Activated naive CD8-positive, alpha-beta T cell treated with anti-CD3 and anti-CD28 coated beads for 36 hours (primary cell): ENCODE results near the gene KBTBD7. TPM values are rescaled to one million over a fixed set of nuclear protein-coding genes. Genes with fewer than 3 reads are reported as not detected.

Experiments
- DNase-seq: peaks from one replicate; pipeline ENCODE4 v3.0.0; 2021
- H3K27ac Mint-ChIP-seq: one replicate; pipeline ENCODE4 v1.8.0; 2022; ENCODE audit warnings: mild to moderate bottlenecking, moderate library complexity, mixed read lengths
- H3K27me3 Mint-ChIP-seq: one replicate; pipeline ENCODE4 v1.8.0; 2022; ENCODE audit warnings: mild to moderate bottlenecking, mixed read lengths
- H3K36me3 Mint-ChIP-seq: one replicate; pipeline ENCODE4 v1.8.0; 2021; ENCODE audit warnings: mild to moderate bottlenecking, mixed read lengths
- H3K4me1 Mint-ChIP-seq: one replicate; pipeline ENCODE4 v1.8.0; 2021; ENCODE audit warnings: mixed read lengths
- H3K4me3 Mint-ChIP-seq: one replicate; pipeline ENCODE4 v1.8.0; 2022; ENCODE audit warnings: mild to moderate bottlenecking, moderate library complexity, mixed read lengths
- H3K9me3 Mint-ChIP-seq: one replicate; pipeline ENCODE4 v1.8.0; 2022; ENCODE audit warnings: mixed read lengths
- total RNA-seq, 2 experiments: library from RNA; stranded (reverse); gene quantifications; one replicate each; pipeline ENCODE4 v1.2.3, GENCODE V29; 2021

Gene KBTBD7
- total RNA-seq, 2 experiments from 2014 or later = 2.8 to 3.0 TPM

DNA sequence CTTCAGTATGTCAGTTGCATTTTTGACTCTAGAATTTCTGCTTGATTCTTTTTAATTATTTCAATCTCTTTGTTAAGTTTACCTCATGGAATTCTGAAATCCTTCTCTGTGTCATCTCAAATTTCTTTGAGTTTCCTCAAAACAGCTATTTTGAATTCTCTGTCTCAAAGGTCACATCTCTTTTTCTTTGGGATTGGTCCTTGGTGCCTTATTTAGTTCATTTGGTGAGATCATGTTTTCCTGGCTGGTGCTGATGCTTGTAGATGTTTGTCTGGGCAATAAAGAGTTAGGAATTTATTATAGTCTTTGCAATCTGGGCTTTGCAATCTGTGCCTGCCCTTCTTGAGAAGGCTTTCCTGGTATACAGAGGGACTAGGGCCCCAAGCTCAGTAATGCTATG, 18.5 kb upstream of the KBTBD7 start:
- Mint-ChIP-seq H3K4me1 (no peaks in the 10 kb centered on the region), H3K27me3 (no peaks in the 10 kb centered on the region), H3K4me3 (no peak overlapping the region), H3K9me3 (peaks cover 17% of the 10 kb centered on the region), H3K36me3 (peaks cover 15% of the 10 kb centered on the region), H3K27ac (no peak overlapping the region)
- DNase-seq = no peak

DNA sequence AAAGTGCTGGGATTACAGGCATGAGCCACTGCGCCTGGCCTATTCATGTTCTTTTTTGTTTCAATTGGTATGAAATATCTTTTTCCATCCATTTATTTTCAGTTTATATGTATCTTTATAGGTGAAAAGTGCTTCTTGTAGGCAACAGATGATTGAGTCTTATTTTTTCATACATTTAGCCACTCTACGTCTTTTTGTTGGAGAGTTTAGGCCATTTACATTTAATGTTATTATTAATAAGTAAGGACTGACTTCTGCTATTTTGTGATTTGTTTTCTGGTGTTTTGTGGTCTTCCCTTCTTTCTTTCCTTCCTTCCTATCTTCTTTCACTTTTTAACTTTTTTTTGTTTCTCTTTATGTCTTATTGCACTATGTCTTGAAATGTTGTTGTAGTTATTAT, 16.7 kb upstream of the KBTBD7 start:
- no peak for DNase-seq
- Mint-ChIP-seq H3K27me3 (no peaks in the 10 kb centered on the region), H3K4me1 (no peaks in the 10 kb centered on the region), H3K27ac (no peak overlapping the region), H3K36me3 (peaks cover 15% of the 10 kb centered on the region), H3K4me3 (no peak overlapping the region), H3K9me3 (peaks cover 21% of the 10 kb centered on the region)

DNA sequence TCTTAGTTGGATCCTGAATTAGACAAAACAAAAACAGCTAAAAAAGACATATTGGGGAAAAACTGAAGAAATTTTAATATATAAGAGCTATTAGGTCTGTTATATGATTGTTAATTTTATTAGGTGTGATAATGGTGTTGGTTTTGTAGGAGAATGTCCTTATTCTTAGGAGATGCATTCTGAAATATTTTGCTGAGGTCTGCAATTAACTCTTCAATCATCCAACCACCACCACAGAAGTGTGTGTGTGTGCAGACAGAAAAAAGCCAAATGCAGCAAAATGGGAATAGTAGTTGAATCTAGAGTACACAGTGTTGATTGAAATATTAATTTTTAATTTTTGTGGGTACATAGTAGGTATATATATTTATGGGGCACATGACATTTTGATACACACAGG, 12.1 kb upstream of the KBTBD7 start:
- H3K4me3 Mint-ChIP-seq = no peak overlapping the region

DNA sequence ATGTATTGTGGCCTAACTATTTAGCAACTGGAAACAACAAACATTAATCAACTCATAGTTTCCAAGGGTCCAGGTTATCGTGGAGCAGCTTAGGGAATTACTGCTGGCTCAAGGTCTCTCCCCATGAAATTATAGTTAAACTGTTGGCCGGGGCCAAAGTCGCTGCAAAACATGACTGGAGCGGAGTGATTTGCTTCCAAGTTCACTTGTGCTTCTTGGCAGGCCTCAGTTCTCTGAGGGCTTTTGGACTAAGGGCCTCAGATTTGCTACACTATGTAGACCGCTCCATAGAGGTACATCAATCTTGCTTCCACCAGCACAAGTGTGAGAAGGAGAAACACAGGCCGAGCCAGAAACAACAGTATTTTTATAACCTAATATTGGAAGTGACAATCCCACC, 9.4 kb upstream of the KBTBD7 start:
- Mint-ChIP-seq H3K36me3 (no peaks in the 10 kb centered on the region), H3K4me1 (peaks cover 6% of the 10 kb centered on the region), H3K27ac (no peak overlapping the region), H3K27me3 (no peaks in the 10 kb centered on the region), H3K9me3 (peaks cover 11% of the 10 kb centered on the region), H3K4me3 (no peak overlapping the region)
- no peak for DNase-seq

More for the DNA sequence above, 12.1 kb upstream of the KBTBD7 start:
- no peak for DNase-seq
- Mint-ChIP-seq H3K27ac (no peak overlapping the region), H3K36me3 (peaks cover 8% of the 10 kb centered on the region), H3K27me3 (no peaks in the 10 kb centered on the region), H3K4me1 (no peaks in the 10 kb centered on the region), H3K9me3 (peaks cover 21% of the 10 kb centered on the region)

DNA sequence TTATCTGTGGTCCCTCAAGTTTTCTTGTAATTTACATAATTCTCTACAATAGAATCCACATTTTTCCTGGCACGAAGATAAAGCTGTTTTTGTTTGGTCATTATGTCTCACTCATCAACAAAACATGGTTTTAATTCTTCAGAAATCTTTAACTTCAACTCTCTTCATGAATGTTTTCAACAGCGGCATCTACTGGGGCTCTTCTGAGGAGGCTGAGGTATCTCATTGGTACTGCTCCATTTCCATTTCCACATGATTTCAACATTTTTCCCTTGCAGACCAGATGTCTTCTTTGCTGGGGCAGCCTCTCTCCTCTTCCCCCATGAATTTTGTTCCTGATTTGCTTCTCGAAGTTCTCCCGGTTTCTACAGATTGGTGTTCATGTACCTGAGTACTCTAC, 5.8 kb upstream of the KBTBD7 start:
- Mint-ChIP-seq H3K4me3 (no peak overlapping the region), H3K9me3 (no peaks in the 10 kb centered on the region), H3K36me3 (no peaks in the 10 kb centered on the region), H3K27me3 (no peaks in the 10 kb centered on the region), H3K4me1 (peaks cover 17% of the 10 kb centered on the region), H3K27ac (no peak overlapping the region)
- DNase-seq = no peak

DNA sequence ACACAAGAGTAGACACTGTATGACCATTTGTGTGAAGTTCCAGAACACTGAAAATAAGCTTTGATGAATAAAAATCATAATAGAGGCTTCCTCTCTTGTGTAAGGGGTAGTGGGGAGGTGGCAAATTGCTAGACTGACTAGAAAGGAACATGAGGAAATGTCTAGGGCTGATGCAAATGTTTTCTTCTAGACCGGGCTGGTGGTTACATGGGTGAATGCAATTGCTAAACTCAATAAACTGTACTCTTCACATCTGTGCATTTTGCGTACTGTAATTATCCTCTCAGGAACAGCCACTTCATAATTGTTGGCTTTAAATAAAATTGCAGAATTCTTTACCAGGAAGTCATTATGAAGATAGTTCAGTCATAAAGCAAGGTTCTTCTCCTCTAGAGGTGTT, 5.2 kb upstream of the KBTBD7 start:
- no peaks in the 10 kb centered on the region for H3K9me3 Mint-ChIP-seq

DNA sequence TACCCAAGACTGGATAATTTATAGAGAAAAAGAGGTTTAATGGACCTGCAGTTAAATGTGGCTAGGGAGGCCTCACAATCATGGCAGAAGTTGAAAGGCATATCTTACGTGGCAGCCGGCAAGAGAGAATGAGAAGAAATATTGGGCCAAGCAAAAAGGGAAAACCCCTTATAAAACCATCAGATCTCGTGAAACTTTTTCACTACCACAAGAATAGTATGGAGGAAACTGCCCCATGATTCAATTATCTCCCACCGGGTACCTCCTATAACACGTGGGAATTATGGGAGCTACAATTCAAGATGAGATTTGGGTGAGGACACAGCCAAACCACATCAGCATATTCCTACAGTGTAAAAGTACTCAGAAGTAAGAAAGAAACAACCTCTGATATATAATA, 4.7 kb upstream of the KBTBD7 start:
- no peaks in the 10 kb centered on the region for H3K9me3 Mint-ChIP-seq
- peaks cover 21% of the 10 kb centered on the region for H3K4me1 Mint-ChIP-seq
- no peaks in the 10 kb centered on the region for H3K27me3 Mint-ChIP-seq
- H3K27ac Mint-ChIP-seq = no peak overlapping the region
- peaks cover 4% of the 10 kb centered on the region for H3K36me3 Mint-ChIP-seq
- H3K4me3 Mint-ChIP-seq = no peak overlapping the region
- no peak for DNase-seq

More for the DNA sequence above, 5.2 kb upstream of the KBTBD7 start:
- no peak overlapping the region for H3K4me3 Mint-ChIP-seq
- H3K36me3 Mint-ChIP-seq = no peaks in the 10 kb centered on the region
- no peak overlapping the region for H3K27ac Mint-ChIP-seq
- no peak for DNase-seq
- no peaks in the 10 kb centered on the region for H3K27me3 Mint-ChIP-seq
- peaks cover 20% of the 10 kb centered on the region for H3K4me1 Mint-ChIP-seq

DNA sequence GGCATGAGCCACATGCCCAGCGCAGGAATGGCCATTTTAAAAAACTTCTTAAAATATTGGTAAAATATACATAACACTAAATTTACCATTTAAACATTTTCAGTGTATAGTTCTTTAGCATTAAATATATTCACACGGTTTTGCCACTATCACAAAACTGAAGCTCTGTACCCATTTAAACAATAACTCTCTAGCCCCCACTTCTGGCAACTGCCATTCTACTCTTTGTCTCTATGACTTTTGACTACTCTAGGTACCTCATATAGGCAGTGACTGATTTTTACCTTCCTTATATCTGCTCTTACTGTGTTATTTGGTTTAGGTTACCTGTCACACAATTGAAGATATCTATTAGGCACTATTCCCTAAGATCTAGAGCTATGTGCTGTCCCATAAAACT, 2.3 kb upstream of the KBTBD7 start:
- Mint-ChIP-seq H3K4me1 (peaks cover 36% of the 10 kb centered on the region), H3K27ac (no peak overlapping the region), H3K9me3 (peaks cover 6% of the 10 kb centered on the region), H3K36me3 (peaks cover 17% of the 10 kb centered on the region), H3K4me3 (no peak overlapping the region), H3K27me3 (no peaks in the 10 kb centered on the region)
- no peak for DNase-seq

DNA sequence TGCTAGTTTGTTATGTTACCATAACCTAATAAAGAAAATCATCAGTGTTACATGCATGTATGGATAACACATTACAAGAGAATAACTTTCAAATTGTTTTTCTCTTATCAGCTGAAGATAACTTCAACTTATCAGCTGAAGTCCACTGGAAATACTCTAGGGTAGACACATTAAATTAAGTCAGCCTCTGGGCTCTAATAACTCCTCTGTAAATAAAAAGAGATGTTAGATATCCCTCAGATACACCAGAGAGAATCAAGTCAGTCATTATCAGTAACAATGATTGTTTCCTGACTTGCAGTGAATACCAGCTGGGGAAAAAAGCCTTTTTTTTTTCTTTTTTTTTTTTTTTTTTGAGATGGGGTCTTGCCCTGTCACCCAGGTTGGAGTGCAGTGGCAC, 1.6 kb upstream of the KBTBD7 start:
- Mint-ChIP-seq H3K27me3 (no peaks in the 10 kb centered on the region), H3K36me3 (peaks cover 19% of the 10 kb centered on the region), H3K27ac (no peak overlapping the region), H3K9me3 (peaks cover 6% of the 10 kb centered on the region), H3K4me1 (peaks cover 37% of the 10 kb centered on the region), H3K4me3 (no peak overlapping the region)
- DNase-seq = no peak

DNA sequence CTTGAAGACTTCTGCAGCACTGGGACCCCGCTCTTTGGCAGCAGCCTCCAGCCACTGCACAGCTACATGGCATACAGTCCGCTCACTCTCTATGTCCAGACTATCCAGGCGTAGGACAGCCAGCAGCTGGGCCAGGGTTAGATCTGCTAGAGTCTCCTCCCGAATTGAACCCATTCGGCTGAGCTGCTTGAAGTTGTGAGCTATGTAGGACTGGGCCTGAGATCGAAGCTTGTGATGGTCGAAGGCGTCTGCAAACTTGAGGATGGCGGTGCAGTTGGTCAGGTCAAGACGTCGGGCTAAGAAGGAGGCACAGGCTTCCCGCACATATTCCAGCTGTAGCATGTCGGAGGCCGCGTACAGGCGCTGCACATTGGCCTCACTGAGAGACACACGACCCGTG, 900 bp downstream of the KBTBD7 start:
- Mint-ChIP-seq H3K4me3 (peak overlapping the region; percentile 88), H3K27ac (peak overlapping the region; percentile 95), H3K36me3 (peaks cover 27% of the 10 kb centered on the region), H3K27me3 (no peaks in the 10 kb centered on the region), H3K4me1 (peaks cover 32% of the 10 kb centered on the region), H3K9me3 (peaks cover 12% of the 10 kb centered on the region)
- no peak for DNase-seq

DNA sequence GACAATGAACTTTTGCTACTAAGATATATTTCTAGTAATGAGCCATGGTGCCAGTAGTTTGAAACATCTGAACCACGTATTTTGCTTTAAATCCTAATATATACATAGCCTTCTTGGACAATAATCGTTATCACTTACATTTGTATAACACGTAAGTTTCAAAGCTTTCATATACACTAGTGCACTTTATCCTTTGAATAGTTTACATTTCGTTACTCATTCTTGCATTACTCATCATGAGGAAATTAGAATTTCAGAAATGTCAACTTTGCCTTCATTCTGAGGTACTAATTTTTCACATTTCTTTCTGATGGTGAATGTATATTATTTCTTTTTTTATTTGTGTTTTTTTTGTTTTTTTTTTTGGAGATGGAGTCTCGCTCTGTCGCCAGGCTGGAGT, 5.8 kb downstream of the KBTBD7 start:
- no peak for DNase-seq
- no peak overlapping the region for H3K4me3 Mint-ChIP-seq
- peaks cover 15% of the 10 kb centered on the region for H3K4me1 Mint-ChIP-seq
- no peak overlapping the region for H3K27ac Mint-ChIP-seq
- peaks cover 22% of the 10 kb centered on the region for H3K36me3 Mint-ChIP-seq
- no peaks in the 10 kb centered on the region for H3K27me3 Mint-ChIP-seq
- peaks cover 12% of the 10 kb centered on the region for H3K9me3 Mint-ChIP-seq

DNA sequence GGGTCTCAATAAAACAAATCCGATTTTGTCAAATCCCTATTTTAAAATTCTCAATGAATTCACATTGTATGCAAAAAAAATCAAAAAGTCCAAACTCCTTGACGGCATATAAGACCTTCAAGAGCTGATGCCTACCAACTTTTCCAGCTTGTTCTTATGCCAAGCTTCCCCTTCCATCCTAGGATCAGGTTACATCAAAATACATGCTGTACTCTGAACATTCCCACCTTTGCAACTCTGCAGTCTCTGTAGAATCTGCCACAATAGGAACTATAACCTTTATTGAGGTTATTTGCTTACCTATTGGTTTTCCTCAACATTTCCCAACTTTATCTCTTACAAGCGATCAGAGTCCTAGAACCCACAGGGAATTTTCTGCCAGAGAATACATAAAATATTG, 7.9 kb downstream of the KBTBD7 start:
- Mint-ChIP-seq H3K4me3 (no peak overlapping the region), H3K9me3 (peaks cover 6% of the 10 kb centered on the region), H3K27ac (no peak overlapping the region), H3K4me1 (peaks cover 5% of the 10 kb centered on the region), H3K36me3 (peaks cover 11% of the 10 kb centered on the region), H3K27me3 (no peaks in the 10 kb centered on the region)
- DNase-seq = no peak

DNA sequence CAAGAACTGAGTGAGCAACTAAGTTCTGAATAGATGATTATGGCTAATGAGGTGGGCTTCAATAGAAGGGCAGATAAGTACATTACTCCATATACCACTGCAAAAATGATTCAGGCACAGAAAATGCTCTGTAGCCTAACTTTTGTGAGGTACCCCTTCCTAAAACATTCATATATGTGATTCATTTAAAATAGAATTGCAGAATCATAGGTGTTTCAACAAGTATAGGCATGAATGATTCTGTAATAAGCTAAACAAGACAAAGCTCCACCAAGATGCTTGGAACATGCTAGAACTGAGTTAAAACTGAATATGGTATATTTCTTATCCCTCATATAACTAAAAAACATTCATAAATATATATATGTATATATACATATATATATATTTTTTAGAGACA, 12.1 kb downstream of the KBTBD7 start:
- Mint-ChIP-seq H3K36me3 (peaks cover 10% of the 10 kb centered on the region), H3K4me3 (no peak overlapping the region), H3K27me3 (no peaks in the 10 kb centered on the region), H3K27ac (no peak overlapping the region), H3K9me3 (peaks cover 4% of the 10 kb centered on the region), H3K4me1 (peaks cover 22% of the 10 kb centered on the region)
- DNase-seq = no peak

DNA sequence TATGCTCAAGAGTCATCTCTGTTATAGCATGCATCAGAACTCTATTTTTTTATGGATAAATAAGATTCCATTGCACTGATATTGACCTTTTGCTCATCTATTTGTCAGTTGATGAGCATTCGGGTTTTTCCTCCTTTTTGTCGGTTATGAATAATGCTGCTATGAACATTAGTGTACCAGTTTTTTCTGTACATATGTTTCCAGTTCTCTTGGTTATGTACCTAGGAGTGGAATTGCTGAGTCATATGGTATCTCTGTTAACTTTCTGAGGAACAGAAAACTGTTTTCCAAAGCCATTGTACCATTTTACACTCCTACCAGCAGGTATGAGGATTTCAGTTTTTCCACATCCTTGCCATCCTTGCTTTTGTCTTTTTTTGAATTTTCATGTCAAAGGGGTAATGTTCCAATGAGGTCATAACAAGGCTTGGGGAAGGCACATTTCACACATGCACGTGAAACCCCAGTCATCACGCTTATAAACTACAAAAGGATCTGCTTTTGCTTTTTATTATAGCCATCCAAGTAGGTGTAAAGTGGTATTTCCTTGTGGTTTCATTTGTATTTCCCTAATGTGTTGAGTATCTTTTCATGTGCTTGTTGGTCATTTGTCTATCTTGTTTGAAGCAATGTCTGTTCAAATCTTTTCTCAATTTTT, 14.6 kb downstream of the KBTBD7 start:
- peaks cover 22% of the 10 kb centered on the region for H3K4me1 Mint-ChIP-seq
- peaks cover 18% of the 10 kb centered on the region for H3K9me3 Mint-ChIP-seq
- peak; percentile 16 for DNase-seq
- peak overlapping the region; percentile 83 for H3K27ac Mint-ChIP-seq
- no peaks in the 10 kb centered on the region for H3K27me3 Mint-ChIP-seq
- H3K4me3 Mint-ChIP-seq = no peak overlapping the region
- peaks cover 24% of the 10 kb centered on the region for H3K36me3 Mint-ChIP-seq

DNA sequence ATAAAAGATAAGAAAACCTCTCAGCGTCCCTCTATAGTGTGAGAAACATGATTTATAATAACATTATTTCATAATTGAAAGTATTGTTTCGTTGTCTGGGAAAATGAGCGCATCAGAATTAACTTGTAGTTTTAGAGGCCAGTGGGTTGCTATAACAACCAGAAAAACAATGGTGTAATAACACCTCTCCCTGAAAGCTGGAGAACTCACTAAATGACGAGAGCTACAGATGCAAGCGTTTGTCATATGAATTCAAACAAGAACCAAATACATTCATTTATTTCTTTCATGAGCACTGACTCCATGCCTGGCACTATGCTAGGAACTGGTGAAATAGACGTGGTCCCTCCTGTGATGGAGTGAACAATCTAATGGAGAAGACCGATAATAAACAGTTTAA, 16.3 kb downstream of the KBTBD7 start:
- H3K4me3 Mint-ChIP-seq = no peak overlapping the region
- peaks cover 20% of the 10 kb centered on the region for H3K9me3 Mint-ChIP-seq
- peaks cover 22% of the 10 kb centered on the region for H3K4me1 Mint-ChIP-seq
- H3K36me3 Mint-ChIP-seq = peaks cover 24% of the 10 kb centered on the region
- no peak overlapping the region for H3K27ac Mint-ChIP-seq
- DNase-seq = no peak
- H3K27me3 Mint-ChIP-seq = no peaks in the 10 kb centered on the region

DNA sequence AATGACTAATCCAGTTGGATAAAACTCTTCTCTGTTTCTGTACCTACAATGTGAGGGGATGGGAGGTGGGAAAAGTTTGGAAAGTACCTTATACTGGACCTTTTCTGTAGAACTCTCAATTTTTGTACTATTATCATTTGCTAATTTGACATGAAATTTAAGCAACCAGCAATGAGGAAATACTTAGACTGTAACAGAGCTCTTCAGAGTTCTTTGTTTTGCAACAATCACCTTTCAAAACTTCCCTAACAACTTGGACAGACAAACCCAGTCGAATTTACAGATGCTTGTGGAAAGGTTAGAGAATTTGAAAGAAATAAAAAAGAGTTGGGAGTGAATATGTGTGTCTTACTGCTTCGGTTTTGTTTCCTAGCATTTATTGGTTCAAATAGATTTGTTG, 16.8 kb downstream of the KBTBD7 start:
- H3K4me3 Mint-ChIP-seq = no peak overlapping the region

More for the DNA sequence above, 16.8 kb downstream of the KBTBD7 start:
- peaks cover 24% of the 10 kb centered on the region for H3K4me1 Mint-ChIP-seq
- H3K36me3 Mint-ChIP-seq = peaks cover 24% of the 10 kb centered on the region
- H3K9me3 Mint-ChIP-seq = peaks cover 20% of the 10 kb centered on the region
- H3K27me3 Mint-ChIP-seq = no peaks in the 10 kb centered on the region
- H3K27ac Mint-ChIP-seq = no peak overlapping the region
- no peak for DNase-seq
